GM21423 (cell line): ENCODE measurements around the gene RHCE.
"Not testable (repeated sequence)": the region's sequence is repeated elsewhere in the genome, so short reads cannot be mapped to it uniquely, and the experiment has no call there.

Source experiments
- ATAC-seq: cut with Tn5 transposase; IDR thresholded peaks from one replicate; pipeline ENCODE4 v1.9.1; 2021; ENCODE audit warnings: mild to moderate bottlenecking, moderate library complexity; ENCODE audit not compliant: unreplicated experiment

The RHCE gene

DNA sequence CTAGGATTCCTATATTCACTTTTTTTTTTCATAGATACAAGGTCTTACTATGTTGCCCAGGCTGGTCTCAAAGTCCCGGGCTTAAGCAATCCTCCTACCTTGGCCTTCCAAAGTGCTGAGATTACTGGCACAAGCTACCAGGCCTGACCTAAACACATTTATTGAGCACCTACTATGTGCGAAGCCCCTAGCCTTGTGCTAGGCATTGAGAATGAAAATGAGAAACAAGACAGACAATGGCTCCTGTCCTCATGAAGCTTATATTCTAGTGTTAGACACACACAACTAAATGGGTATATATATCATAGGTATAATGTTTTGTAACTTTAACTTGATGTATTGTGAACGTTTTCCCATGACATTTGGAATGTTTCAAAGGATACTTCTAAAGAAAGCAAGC lies 71.0 kb downstream of the RHCE start:
- no peak for ATAC-seq

DNA sequence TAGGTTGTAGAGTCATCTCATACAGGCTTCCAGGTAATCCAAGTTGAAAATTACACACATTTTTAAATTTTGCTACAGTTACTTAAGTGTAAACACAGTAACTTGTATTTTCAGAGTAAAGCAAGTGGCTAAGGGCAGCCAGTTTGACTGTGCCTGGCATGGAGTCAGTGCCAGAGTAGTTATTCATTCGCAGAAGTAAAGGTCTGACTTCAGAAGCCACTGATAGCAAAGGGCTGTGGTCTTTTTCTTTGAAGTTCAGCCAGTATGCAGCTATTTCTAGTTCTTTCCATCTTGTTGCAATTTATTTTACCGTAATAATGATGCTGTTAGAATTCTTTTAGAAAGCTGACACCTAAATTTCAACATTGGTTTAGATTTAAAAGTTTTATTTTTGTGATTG lies 73.1 kb downstream of the RHCE start:
- no peak for ATAC-seq

DNA sequence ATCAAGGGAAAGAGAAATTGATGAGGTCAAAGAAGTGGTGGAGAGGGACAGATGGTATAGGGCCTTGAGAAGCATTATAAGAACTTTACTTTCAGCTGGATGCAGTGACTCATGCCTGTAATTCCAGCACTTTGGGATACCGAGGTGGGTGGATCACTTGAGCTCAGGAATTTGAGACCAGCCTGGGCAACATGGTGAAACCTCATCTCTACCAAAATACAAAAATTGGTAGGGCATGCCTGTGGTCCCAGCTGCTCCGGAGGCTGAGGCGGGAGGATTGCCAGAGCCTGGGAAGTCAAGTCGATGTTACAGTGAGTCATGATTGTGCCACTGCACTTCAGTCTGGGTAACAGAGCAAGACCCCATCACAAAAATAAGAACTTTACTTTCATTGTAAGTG lies 76.8 kb downstream of the RHCE start:
- ATAC-seq = no peak

DNA sequence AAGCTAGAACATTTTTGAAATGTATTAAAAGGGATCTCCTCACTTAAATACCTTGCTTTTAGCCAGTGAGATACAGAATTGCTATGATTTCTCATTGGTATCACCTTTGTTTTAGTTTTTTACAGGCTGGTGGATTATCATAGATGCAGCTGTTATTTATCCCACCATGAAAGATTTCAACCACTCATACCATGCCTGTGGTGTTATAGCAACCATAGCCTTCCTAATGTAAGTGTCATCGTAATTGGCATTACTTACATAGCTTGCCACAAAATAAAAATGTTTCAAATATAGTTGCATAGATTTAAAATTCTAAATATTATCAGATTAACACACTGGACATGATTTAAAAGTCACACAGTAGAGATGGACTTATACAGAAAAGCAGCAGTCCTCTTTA lies 77.8 kb downstream of the RHCE start:
- no peak for ATAC-seq

DNA sequence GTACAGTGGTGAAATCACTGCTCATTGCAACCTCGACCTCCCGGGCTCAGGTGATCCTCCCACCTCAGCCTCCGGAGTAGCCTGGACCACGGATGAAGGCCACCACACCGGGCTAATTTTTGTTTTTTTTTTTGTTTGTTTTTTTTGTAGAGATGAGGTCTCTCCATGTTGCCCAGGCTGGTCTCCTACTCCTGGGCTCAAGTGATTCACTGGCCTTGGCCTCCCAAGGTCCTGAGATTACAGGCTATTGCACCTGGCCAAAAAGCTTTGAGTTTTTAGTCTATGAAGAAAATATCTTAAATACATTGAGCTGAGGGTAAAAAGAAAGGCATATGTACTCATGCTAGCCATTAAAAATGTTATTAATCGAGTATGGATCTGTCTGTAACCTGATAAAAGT lies 78.9 kb downstream of the RHCE start:
- ATAC-seq = no peak

DNA sequence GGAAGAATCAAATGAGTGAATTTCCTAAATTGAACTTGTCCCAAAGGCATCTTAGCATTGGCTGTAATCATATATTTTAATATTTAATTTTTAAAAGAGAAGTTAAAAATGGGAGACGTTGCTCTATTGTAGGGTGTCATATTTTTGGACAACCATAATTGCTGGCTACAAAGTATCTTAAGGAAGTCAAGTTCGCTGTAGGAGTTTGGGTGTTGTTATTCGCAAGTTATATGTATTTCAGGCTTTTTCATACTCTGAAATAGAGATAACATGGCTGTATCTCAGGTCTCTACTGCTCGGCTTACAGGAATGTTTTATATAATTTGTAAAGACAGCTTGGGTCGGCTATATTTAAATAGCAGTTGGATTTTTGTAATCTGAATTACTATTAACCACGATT lies 81.6 kb downstream of the RHCE start:
- no peak for ATAC-seq

DNA sequence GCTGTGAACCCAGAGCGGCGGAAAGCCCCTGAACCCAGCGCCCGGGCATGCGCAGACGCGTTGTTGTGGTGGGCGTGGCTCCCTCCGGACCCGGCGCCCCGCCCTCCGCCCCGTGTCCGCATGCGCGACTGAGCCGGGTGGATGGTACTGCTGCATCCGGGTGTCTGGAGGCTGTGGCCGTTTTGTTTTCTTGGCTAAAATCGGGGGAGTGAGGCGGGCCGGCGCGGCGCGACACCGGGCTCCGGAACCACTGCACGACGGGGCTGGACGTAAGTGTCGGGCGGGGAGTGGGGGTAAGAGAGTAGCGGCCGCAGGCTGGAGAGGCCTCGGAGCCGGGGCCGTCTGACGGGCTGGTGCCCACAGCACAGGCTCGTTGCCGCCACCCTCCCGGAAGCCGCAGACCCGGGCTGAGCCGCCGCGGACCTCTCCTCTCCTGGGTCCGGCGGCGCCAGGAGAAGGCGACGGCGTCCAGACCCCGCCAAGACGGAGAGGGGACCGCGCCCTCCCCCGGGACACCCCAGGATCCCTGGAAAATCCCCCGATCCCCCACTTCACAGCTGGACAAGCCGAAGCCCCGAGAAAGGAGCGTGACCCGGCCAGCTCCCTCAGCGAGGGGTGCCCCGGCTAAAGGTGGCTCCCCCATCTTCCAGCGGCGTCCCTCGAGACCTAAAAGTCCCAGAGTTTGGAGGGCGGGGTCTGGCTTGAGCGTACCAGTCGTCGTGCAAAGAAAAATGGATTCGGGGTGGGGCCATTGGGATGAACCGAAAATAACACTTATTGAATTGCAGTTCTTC lies 82.2 kb downstream of the RHCE start, which contains the start of gene TMEM50A:
TMEM50A (plus strand) TSS at position 147 of the 794 bp plus-strand sequence. CDS start 2,153 bp downstream, outside the sequence.
- peak; percentile 69 for ATAC-seq

DNA sequence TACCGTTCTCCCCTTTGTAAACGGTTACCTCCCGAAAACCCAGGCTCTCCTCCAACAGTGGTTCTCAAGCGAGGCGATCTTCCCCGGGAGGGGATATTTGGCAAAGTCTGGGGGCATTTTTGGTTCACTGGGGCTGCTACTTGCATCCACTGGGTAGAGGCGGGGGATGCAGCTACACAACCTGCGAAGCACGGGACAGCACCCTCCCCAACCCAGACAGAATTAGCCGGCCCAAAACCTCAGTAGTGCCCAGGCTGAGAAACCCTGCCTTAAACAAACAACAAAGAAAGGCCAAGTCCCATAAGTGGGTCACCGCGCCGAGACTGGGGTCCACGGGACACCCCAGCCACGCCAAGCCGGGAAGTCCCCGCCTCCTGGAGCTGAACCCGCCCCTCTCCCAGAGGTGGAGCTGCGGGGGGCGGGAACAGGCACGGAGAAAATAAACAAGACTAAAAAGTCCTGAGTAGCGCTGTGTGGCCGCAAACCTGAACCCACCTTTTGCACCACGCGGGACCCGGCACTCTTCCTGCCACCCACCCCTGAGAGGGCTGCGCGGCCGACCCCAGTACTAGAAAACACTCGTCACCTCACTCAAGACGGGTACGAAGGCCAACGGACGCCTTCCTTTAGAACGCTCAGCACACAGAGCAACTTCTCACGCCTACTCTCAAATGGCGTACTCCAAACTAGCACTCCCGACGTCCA lies 83.0 kb downstream of the RHCE start:
- peak; percentile 21 for ATAC-seq

DNA sequence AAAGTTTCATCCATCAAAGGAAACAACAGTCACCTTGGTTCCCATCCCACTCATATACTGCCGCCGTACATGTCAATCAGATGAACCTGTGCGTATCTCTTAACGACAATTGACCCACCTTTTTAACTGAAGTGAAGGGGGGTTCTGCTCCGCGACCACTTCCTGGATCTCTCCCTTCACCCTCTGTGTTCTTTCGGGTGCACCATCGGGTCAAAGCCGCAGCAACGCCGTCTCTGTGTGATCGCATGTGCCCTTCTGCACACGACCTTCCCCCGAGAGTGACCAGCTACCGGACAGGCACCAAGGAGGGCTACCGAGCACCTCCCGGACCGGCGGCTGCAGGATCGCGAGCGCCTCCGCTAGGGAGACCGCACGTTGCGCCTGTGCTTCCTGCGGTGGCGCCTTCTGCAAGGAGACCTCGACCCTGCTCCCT lies 83.7 kb downstream of the RHCE start:
- ATAC-seq = not testable (repeated sequence)

DNA sequence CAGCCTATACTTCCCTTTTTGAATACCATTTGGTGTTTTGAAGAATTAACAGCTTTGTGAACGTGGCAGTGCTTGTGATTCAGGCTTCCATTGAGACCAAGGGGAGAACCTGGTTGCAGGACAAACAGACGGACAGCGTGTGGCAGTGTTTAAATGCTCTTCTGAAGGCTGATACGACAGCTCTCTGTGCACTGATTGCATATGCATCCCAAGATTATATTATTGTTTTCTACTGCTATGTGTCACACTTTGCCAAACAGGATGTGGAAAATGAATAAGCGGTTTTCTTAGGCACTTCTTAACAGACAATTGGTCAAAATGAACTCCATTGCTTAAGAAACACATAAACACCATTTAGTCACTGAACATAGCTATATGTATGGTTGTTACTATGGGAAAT lies 90.7 kb downstream of the RHCE start:
- ATAC-seq = not testable (repeated sequence)

DNA sequence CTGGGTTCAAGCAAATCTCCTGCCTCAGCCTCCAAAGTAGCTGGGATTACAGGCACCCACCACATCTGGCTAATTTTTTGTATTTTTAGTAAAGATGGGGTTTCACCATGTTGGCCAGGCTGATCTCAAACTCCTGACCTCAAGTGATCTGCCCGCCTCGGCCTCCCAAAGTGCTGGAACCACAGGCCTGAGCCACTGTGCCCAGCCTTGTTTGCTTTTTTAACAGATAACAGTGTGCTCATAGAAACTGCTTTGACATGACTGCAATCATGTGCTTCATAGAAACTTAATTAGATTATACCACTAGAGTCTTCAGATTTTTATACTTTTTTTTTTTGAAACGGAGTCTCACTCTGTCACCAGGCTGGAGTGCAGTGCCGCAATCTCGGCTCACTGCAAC lies 91.3 kb downstream of the RHCE start:
- ATAC-seq = not testable (repeated sequence)

DNA sequence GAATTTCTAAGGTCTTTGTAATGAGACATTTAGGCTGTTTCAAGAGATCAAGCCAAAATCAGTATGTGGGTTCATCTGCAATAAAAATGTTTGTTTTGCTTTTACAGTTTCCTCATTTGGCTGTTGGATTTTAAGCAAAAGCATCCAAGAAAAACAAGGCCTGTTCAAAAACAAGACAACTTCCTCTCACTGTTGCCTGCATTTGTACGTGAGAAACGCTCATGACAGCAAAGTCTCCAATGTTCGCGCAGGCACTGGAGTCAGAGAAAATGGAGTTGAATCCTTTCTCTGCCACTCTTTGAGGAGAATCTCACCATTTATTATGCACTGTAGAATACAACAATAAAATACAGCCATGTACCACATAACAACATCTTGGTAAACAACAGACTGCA lies 91.8 kb downstream of the RHCE start:
- ATAC-seq = not testable (repeated sequence)

DNA sequence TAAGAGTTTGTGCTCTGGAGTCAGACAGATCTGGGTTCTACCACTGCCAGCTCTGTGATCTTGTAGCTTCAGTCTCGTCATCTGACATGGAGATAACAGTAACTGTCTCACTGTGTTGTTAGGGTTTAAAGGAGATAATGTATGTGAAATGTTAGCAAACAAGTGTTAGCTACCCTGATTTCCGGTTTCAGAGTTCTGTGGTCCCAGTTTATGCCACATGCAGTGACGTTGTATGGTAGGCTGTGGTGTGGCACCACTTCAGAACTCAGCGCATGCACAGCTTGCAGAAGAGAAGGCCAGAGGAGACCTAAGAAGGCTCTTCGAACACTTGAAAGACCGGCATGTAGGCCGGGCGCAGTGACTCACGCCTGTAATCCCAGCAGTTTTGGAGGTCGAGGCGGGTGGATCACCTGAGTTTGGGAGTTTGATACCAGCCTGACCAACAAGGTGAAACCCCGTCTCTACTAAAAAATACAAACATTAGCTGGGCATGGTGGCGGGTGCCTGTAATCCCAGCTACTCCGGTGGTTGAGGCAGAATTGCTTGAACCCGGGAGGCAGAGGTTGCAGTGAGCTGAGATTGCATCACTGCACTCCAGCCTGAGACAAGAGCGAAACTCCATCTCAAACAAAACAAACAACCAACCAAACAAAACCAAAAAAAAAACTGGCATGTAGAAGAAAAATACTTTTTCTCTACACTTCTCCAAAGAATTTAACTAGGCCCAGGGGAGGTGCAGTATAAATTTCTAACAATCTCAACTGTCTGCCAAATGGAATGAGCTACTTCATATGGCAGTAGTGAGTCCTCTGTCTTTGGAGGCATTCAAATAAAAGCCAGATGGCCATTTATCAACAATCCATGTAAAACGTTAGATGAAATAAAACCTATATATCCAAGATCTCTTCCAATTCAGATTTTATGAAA lies 92.5 kb downstream of the RHCE start:
- not testable (repeated sequence) for ATAC-seq

DNA sequence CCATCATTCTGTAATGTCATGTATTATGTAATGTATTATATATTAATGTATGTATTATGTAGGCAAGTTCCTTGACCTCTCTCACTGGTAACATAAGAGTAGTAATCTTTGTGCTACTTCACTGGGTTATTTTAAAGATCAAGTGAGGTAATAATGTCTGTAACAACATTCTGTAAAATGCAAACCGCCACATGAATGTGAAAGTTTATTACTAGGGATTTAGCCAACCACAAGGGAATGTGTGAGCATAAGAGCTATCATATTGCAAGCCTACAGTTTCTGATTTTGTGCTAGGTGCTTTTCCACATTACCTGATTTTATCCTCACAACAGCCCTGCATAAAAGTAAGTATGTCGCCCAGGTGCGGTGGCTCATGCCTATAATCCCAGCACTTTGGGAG lies 96.2 kb downstream of the RHCE start:
- not testable (repeated sequence) for ATAC-seq

DNA sequence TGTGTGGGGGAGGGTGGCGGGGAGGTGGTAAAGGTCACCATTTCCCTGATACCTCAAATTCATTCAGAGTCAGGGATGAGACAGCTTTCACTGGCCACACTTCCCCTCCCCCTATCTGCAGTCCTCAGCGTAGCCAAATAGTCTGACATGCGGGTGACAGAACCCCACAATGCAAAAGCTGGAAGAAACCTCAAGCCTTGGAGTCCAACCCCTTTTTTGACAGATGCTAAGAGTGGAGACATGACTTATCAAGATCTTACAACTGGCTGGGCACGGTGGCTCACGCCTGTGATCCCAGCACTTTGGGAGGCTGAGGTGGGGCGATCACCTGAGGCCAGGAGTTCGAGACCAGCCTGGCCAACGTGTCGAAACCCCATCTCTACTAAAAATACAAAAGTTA lies 98.5 kb downstream of the RHCE start:
- not testable (repeated sequence) for ATAC-seq

DNA sequence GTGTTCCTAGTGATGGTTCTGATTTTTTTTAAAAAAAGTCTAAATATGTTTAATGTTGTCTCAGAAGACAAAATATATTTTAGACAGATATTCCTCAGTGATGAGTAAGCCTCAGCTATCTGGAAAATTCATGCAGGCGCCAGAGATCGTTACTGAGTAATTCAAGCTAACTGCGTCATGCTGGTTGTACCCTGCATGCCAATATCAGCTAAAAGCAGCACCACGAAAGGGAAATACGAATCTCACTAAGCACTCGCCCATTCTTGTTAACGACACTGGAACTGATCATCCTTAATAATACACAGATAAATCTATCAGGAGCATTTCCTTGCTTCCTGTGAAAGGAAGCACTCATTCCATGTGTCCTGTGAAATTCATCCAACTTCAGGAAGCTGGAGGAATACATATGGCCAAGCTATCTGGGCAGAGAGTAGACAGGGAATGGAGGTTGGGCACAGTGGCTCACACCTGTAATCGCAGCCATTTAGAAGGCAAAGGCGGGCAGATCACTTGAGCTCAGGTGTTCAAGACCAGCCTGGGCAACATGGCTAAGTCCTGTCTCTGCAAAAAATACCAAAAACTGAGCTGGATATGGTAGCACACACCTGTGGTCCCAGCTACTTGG lies 100.2 kb downstream of the RHCE start:
- not testable (repeated sequence) for ATAC-seq

DNA sequence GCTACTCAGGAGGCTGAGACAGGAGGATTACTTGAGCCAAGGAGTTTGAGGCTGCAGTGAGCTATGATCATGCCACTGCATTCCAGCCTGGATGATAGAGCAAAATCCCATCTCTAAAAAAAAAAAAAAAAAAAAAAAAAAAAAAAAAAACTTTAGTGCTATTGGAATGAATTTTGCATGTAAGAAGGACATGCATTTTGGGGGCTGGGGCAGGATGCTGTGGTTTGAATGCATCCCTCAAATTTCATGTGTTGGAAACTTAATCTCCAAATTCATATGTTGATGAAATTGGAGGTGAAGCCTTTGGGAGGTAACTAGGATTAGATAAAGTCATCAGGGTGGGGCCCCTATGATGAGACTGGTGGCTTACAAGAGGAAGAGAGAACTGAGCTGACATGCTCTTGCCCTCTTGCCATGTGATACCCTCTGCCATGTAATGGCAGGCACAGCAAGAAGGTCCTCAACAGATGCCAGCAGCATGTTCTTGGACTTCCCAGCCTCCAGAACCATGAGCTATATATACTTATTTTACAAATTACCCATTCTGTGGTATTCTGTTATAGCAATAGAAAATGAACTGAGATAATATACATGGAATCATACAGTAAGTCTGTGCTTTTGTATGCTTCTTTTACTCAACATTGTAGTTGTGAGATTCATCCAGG lies 107.7 kb downstream of the RHCE start:
- ATAC-seq = not testable (repeated sequence)
